Pancreas (tissue), 10 donors: ENCODE measurements around the gene BTF3. TPM values are rescaled to one million over a fixed set of nuclear protein-coding genes. Genes with fewer than 3 reads are reported as not detected.
A peak's percentile ranks its signal among the peaks of the same experiment; 100 is the strongest.

Experiments used
- ATAC-seq, 4 donors: fragments of 200-7000 bp; cut with Tn5 transposase; one replicate each; pipeline versions ENCODE4 v1.8.0 to v1.9.1; 2020; ENCODE audit warnings: mild to moderate bottlenecking in 4 of 4, moderate library complexity in 4 of 4
- DNase-seq, 6 donors: peaks; one replicate each; pipeline ENCODE4 v3.0.0-alpha.2; 2020
- FAIRE-seq: peaks from 2 replicates; lab custom pipeline; 2012; peaks lifted over from hg19 to GRCh38; lab: Jason Lieb, UNC
- H3K27ac ChIP-seq, 4 donors: fragments of 200-600 bp; sonication (generic); 1 replicate in 3 of 4; 2 replicates in 1 of 4; pipeline versions ENCODE4 v1.5.0 to v1.8.0; 2020
- H3K27me3 ChIP-seq, 4 donors: fragments of 200-600 bp; one replicate each; pipeline ENCODE4 v1.8.0; 2021
- H3K36me3 ChIP-seq, 3 donors: fragments of 200-600 bp; sonication (generic) in 1 of 3; one replicate each; pipeline versions ENCODE4 v1.5.0 to v1.8.0; 2020 to 2021
- H3K4me1 ChIP-seq, 3 donors: fragments of 200-600 bp; one replicate each; pipeline ENCODE4 v1.8.0; 2021
- H3K4me3 ChIP-seq, 4 donors: fragments of 200-600 bp; sonication (generic) in 2 of 4; one replicate each; pipeline versions ENCODE4 v1.5.0 to v1.8.0; 2020 to 2021
- H3K9me3 ChIP-seq, 4 donors: fragments of 200-600 bp; one replicate each; pipeline ENCODE4 v1.8.0; 2021
- WGBS, 2 donors: extraction: QIAGEN DNeasy Blood & Tissue Kit; methylation state at CpG; one replicate each; pipeline ENCODE4 v1.1.7; 2013; 5-methylcytosine and 5-hydroxymethylcytosine counted together
- intact Hi-C, 3 donors: fragments of 100-400 bp; cut with DNase I; formaldehyde crosslinking; loops; one replicate each; pipeline versions ENCODE4 v1.11.1 to v1.14.2; 2022
- polyA plus RNA-seq, 2 donors: library from polyadenylated mRNA; stranded (reverse); fragments of 200-250 nt; gene quantifications; one replicate each; pipeline ENCODE4 v1.2.3, GENCODE V29; 2013
- total RNA-seq, 6 donors: library from RNA; stranded (reverse); fragmentation: NEBNext Ultra II Directional in 4 of 6; extraction: Animal tissue kit (Norgen Biotek cat#: 25700) in 4 of 6; gene quantifications; one replicate each; pipeline versions ENCODE4 v1.2.1 to v1.2.4, GENCODE V29; 2021 to 2023
- TF ChIP-seq, protein P1 (sequence below), 4 donors: fragments of 200-600 bp; sonication (generic) in 3 of 4; IDR thresholded peaks; one replicate each; pipeline versions ENCODE4 v1.5.0 to v1.8.0; 2021; ENCODE audit warnings: antibody characterized with exemption in 4 of 4
- donor health status: healthy with polysubstance abuse.
- donor health status: DM: no; HTN: no; CAD: no; lungs with moderate emphysema.
- donor health status: DM: no; HTN: no; CAD: no.
- donor health status: control.
- donor health status: control.
- donor health status: Bipolar disorder and iron deficiency.
- donor health status: DM: yes; HTN: yes; CAD: no.
- donor health status: DM: no; HTN: no; CAD: no.
- donor health status: DM: no; HTN: no; CAD: no.
- donor health status: DM: yes; HTN: yes; CAD: no.

Gene BTF3
- total RNA-seq, result 100 to 1,000 TPM; 203 to 366 (median 292) TPM
- 100 to 1,000 TPM; 254 to 320 TPM for polyA plus RNA-seq

DNA sequence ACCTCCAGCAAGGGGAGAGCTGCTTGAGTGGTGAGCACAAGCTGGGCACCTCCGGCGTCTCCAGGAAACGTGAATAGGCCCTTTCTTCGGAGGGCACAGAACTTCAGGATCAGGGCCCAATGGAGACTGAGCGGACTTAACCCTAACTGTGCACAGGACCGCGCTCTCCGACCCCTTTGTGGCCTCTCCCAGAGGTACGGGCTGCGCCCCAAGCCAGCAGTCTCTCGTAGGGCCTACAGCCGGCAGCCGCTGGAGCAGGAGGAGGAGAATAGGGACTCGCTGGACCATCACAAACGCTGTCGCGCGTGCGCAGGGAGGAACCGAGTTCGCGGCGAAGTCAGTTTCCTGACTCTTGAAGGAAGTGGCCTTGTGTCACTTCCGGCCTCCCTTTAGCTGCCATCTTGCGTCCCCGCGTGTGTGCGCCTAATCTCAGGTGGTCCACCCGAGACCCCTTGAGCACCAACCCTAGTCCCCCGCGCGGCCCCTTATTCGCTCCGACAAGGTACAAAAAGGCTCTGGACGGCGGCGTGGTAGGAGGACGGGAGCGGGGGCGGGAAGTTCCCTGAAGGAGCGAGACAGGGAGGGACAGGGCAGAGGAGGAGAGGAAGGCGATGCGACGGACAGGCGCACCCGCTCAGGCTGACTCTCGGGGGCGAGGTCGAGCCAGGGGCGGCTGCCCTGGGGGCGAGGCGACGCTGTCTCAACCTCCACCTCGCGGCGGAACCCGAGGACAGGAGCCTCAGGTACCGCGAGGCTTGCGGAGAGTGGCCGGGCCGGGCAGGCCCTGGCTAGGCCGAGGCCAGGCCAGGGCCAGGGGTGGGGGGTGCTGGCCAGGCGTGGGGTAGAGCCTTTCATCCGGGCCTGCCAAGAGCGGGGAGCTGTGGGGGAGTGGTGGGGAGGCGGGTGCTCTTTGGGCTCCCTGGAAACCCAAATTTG, at the start of gene BTF3:
Gene BTF3, plus strand, starts transcription at position 386 of the 936 bp plus-strand sequence. Its CDS starts 226 bp downstream, at position 612.
- peak within 1 kb of the TSS; percentile 65 to 96 (median 83) for H3K4me3 ChIP-seq
- ATAC-seq (peak; percentile 97 to 99 (median 98)), DNase-seq (peak; percentile 89 to 98 (median 92)), FAIRE-seq (no peak)
- TF ChIP-seq, protein P1, sequence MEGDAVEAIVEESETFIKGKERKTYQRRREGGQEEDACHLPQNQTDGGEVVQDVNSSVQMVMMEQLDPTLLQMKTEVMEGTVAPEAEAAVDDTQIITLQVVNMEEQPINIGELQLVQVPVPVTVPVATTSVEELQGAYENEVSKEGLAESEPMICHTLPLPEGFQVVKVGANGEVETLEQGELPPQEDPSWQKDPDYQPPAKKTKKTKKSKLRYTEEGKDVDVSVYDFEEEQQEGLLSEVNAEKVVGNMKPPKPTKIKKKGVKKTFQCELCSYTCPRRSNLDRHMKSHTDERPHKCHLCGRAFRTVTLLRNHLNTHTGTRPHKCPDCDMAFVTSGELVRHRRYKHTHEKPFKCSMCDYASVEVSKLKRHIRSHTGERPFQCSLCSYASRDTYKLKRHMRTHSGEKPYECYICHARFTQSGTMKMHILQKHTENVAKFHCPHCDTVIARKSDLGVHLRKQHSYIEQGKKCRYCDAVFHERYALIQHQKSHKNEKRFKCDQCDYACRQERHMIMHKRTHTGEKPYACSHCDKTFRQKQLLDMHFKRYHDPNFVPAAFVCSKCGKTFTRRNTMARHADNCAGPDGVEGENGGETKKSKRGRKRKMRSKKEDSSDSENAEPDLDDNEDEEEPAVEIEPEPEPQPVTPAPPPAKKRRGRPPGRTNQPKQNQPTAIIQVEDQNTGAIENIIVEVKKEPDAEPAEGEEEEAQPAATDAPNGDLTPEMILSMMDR (IDR thresholded peaks at IDR 0.05), result no peak
- H3K27me3 ChIP-seq, result peaks cover 0 to 14% (median 0%) of the 10 kb centered on the region in 4 donors
- WGBS, 2 donors, result 0 to 1% methylated on average over 67 of the region's 67 CpGs
- peaks cover 0 to 17% (median 5%) of the 10 kb centered on the region in 3 donors for H3K36me3 ChIP-seq
- H3K9me3 ChIP-seq, result no peaks in the 10 kb centered on the region
- H3K27ac ChIP-seq, result peak within 1 kb of the TSS; percentile 72 to 93 (median 86)
- peaks cover 6 to 32% (median 11%) of the 10 kb centered on the region in 3 donors for H3K4me1 ChIP-seq
- intact Hi-C loops, result no loop called here

DNA sequence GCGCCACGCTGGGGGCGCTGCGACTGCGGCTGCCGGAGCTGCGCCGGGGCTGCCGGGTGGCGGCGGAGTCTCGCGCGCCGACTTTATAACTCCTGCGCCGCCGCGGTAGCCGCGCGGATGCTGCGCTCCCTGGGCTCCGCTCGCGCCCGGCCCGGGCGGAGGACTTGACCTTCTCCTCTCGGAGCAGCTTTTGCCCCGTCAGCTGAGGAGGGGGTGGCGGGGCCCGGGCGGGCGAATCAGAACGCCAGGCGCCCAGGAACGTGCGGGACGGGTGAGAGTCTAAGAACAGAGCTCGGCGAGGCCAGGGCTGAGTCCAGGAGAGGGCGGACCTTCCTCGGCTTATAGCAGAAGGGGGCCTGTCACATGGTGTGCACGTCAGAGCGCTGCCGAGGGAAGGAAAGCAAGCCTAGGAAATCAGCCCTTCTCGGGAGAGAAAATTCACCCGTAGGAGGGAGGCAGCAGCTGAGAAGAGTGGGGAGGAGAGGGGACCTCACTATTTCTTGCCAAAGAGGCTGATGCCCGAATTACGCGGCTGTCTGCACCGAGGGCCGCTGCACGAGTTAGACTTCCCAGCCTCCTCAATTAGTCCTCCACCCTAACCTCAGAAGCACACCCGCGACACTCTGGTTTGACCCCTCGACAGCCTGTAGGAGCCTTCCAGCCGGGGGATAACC, 49.6 kb upstream of the BTF3 start, which contains the start of gene FOXD1:
Gene FOXD1, minus strand, starts transcription at position 315 of the 674 bp plus-strand sequence. CDS start 415 bp downstream, outside the sequence.
- no peak for FAIRE-seq
- TF ChIP-seq, protein P1 (IDR thresholded peaks at IDR 0.05), result no peak
- WGBS, 2 donors, result 2 to 4% methylated on average over 44 to 59 of the region's 59 CpGs
- intact Hi-C loops, result loop anchor here in 1 of 3 donors (10.0 kb wide), 1 partner anchor 144 kb away; no protein-coding TSS in a partner anchor
- H3K27ac ChIP-seq, result no peak within 1 kb of the TSS
- peak; percentile 62 to 82 (median 69) for ATAC-seq
- H3K27me3 ChIP-seq, result peaks cover 23 to 67% (median 51%) of the 10 kb centered on the region in 4 donors
- DNase-seq, result peak in 5 of 6 donors; percentile 26 to 81 (median 55)
- peaks cover 0 to 6% (median 4%) of the 10 kb centered on the region in 3 donors for H3K4me1 ChIP-seq
- H3K36me3 ChIP-seq, result no peaks in the 10 kb centered on the region
- peak within 1 kb of the TSS in 2 of 4 donors; percentile 29 to 43 for H3K4me3 ChIP-seq
- H3K9me3 ChIP-seq, result no peaks in the 10 kb centered on the region

DNA sequence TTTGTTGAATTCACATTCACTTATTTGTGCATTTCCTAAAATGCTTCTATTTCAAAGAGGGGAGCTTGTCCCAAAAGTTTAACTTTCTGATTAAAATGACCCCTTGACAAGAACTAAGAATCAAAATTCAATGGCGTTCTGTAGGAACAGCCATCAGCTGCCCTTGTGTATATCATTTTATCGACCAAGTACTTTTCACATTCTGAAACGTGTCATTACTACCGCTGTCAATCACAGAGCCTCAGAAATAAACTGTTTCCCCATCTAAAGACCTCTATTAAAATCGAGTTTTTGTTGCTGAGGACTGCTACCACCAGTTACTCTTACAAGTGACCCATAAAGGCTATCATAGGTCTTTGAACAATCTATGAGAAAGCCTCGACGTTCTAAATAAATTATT, 48.1 kb upstream of the BTF3 start:
- Histone ChIP-seq H3K4me3 (no peak overlapping the region), H3K9me3 (no peaks in the 10 kb centered on the region), H3K36me3 (no peaks in the 10 kb centered on the region), H3K27ac (no peak overlapping the region), H3K27me3 (peaks cover 21 to 60% (median 39%) of the 10 kb centered on the region in 4 donors), H3K4me1 (peaks cover 0 to 6% (median 4%) of the 10 kb centered on the region in 3 donors)
- intact Hi-C loops, result loop anchor here in 2 of 3 donors (5.0 kb wide), 1 partner anchor 233 kb away; no protein-coding TSS in a partner anchor
- ATAC-seq, result no peak
- no peak for FAIRE-seq
- WGBS, 2 donors, result 12 to 13% methylated on average over 7 of the region's 7 CpGs
- TF ChIP-seq, protein P1 (IDR thresholded peaks at IDR 0.05), result no peak
- DNase-seq, result no peak

DNA sequence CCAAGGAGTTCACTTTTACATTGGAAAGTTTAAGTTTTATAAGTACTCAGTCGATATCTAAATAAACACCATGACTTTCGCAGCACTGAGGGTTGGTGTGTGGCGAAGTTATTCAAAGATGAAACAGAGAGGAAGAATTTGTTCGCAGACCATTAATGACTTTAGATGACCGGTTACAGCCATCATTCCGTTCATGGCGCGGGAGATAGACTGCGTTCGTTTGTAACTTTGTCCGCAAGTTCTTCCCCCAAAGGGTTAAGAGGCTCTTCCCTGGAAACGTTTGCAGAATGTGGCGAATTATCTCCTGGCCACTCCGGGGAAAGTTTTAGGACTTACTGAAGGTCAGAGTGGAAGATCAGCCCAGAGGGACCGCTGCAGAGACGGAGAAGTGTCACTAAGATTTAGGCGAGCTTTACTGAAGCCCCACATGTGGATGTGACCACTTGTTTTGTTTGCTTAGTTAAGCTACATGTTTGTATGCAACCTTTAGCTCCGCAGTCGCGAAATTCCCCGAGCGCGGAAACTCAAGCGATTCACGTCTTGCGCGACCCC, 47.5 kb upstream of the BTF3 start:
- intact Hi-C loops, result loop anchor here in 2 of 3 donors (5.0 kb wide), 1 partner anchor 233 kb away; no protein-coding TSS in a partner anchor
- peak in 1 of 4 donors; percentile 20 for ATAC-seq
- FAIRE-seq, result no peak
- no peaks in the 10 kb centered on the region for H3K36me3 ChIP-seq
- H3K4me1 ChIP-seq, result peaks cover 0 to 6% (median 4%) of the 10 kb centered on the region in 3 donors
- peak overlapping the region in 1 of 4 donors; percentile 5 for H3K4me3 ChIP-seq
- no peak for DNase-seq
- no peak overlapping the region for H3K27ac ChIP-seq
- TF ChIP-seq, protein P1 (IDR thresholded peaks at IDR 0.05), result no peak
- H3K27me3 ChIP-seq, result peaks cover 17 to 57% (median 34%) of the 10 kb centered on the region in 4 donors
- H3K9me3 ChIP-seq, result no peaks in the 10 kb centered on the region
- 11 to 12% methylated on average over 27 of the region's 27 CpGs for WGBS, 2 donors
